D721Med (cell line): ENCODE results near the gene NECTIN1.
A peak's percentile ranks its signal among the peaks of the same experiment; 100 is the strongest.

Experiments
- DNase-seq: peaks from one replicate; pipeline ENCODE4 v3.0.0; 2011; ENCODE audit warnings: low spot score; ENCODE audit not compliant: insufficient read length
- FAIRE-seq: peaks from 2 replicates; lab custom pipeline; 2011; peaks lifted over from hg19 to GRCh38; lab: Jason Lieb, UNC
- CTCF ChIP-seq: IDR thresholded peaks from 2 replicates; pipeline ENCODE4 v1.5.1; 2012; ENCODE audit warnings: mild to moderate bottlenecking, control low read depth; ENCODE audit not compliant: insufficient read depth; ENCODE audit errors: missing control alignments

The NECTIN1 gene

GRCh38 chr11:119641983-119642745, 86.8 kb downstream of the NECTIN1 start:
- DNase-seq (no peak), FAIRE-seq (no peak)
- peak; percentile 52 for TF ChIP-seq CTCF

GRCh38 chr11:119640541-119640940, 88.5 kb downstream of the NECTIN1 start:
- no peak for FAIRE-seq
- DNase-seq, result no peak
- no peak for TF ChIP-seq CTCF

GRCh38 chr11:119639642-119640205, 89.3 kb downstream of the NECTIN1 start:
- no peak for TF ChIP-seq CTCF

GRCh38 chr11:119638851-119639250, 90.1 kb downstream of the NECTIN1 start:
- FAIRE-seq, result no peak
- DNase-seq, result no peak
- TF ChIP-seq CTCF, result no peak

More at GRCh38 chr11:119639642-119640205, 89.3 kb downstream of the NECTIN1 start:
- DNase-seq (no peak), FAIRE-seq (no peak)

GRCh38 chr11:119637481-119637880, 91.5 kb downstream of the NECTIN1 start:
- DNase-seq, result no peak
- no peak for FAIRE-seq
- TF ChIP-seq CTCF, result no peak

- DNase-seq (no peak), FAIRE-seq (no peak)
- TF ChIP-seq CTCF, result no peak
Measured at GRCh38 chr11:119635776-119636175, 93.2 kb downstream of the NECTIN1 start.

- TF ChIP-seq CTCF, result no peak
- no peak for DNase-seq
- no peak for FAIRE-seq
Measured at GRCh38 chr11:119635041-119635740, 93.8 kb downstream of the NECTIN1 start.
